Measurements from ENCODE around the gene WBP4.
"Not testable (repeated sequence)": the region's sequence is repeated elsewhere in the genome, so short reads cannot be mapped to it uniquely, and the experiment has no call there.

WBP4 gene

GRCh38 chr13:41026788-41027187 is 34.5 kb upstream of the WBP4 start:
- Histone ChIP-seq H2AFZ (ENCODE audit: low read length, unreplicated experiment) (no peak overlapping the region), H3K27me3 (ENCODE audit: insufficient read depth, low read length) (no peaks in the 10 kb centered on the region), H3K4me1 (ENCODE audit: control insufficient read depth, insufficient read depth, low read length, unreplicated experiment) (no peaks in the 10 kb centered on the region), H3K4me3 (ENCODE audit: low read depth, low read length) (no peak overlapping the region), H3K36me3 (ENCODE audit: insufficient read depth, low read length) (no peaks in the 10 kb centered on the region), H3K27ac (ENCODE audit: low read depth, low read length) (no peak overlapping the region), H3K79me2 (ENCODE audit: control insufficient read depth, insufficient read depth, low read length, unreplicated experiment) (peaks cover 48% of the 10 kb centered on the region)

GRCh38 chr13:41028051-41028450 is 33.3 kb upstream of the WBP4 start:
- Histone ChIP-seq H3K79me2 (ENCODE audit: control insufficient read depth, insufficient read depth, low read length, unreplicated experiment) (peaks cover 43% of the 10 kb centered on the region), H3K4me3 (ENCODE audit: low read depth, low read length) (no peak overlapping the region), H3K36me3 (ENCODE audit: insufficient read depth, low read length) (no peaks in the 10 kb centered on the region), H2AFZ (ENCODE audit: low read length, unreplicated experiment) (no peak overlapping the region), H3K4me1 (ENCODE audit: control insufficient read depth, insufficient read depth, low read length, unreplicated experiment) (no peaks in the 10 kb centered on the region), H3K27me3 (ENCODE audit: insufficient read depth, low read length) (no peaks in the 10 kb centered on the region), H3K27ac (ENCODE audit: low read depth, low read length) (no peak overlapping the region)

DNA sequence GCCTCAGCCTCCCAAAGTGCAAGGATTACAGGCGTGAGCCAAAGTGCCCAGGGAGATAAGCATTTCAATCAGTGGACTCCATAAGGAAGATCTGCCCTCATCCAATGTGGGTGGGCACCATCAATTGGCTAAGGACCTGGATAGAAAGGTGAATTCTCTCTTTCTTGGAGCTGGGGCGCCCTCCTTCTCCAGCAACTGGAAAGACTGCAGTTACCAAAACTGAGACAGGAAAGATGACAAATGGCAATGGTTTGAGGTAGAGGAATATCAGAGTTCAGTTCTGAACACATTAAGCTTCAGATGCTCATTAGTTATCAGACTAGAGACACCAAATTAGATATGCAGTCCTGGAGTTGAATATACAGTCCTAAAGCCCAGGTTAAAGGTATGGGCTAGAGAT is 31.7 kb upstream of the WBP4 start:
- Histone ChIP-seq H3K4me1 (ENCODE audit: control insufficient read depth, insufficient read depth, low read length, unreplicated experiment) (peaks cover under 1% of the 10 kb centered on the region), H3K27me3 (ENCODE audit: insufficient read depth, low read length) (no peaks in the 10 kb centered on the region), H3K4me3 (ENCODE audit: low read depth, low read length) (no peak overlapping the region), H3K36me3 (ENCODE audit: insufficient read depth, low read length) (no peaks in the 10 kb centered on the region), H3K79me2 (ENCODE audit: control insufficient read depth, insufficient read depth, low read length, unreplicated experiment) (peaks cover 49% of the 10 kb centered on the region), H2AFZ (ENCODE audit: low read length, unreplicated experiment) (no peak overlapping the region), H3K27ac (ENCODE audit: low read depth, low read length) (no peak overlapping the region)

- H3K4me3 ChIP-seq (ENCODE audit: low read depth, low read length): no peak overlapping the region
- H3K36me3 ChIP-seq (ENCODE audit: insufficient read depth, low read length): peaks cover 2% of the 10 kb centered on the region; the same call in 1 of the 2 replicates
- H3K27ac ChIP-seq (ENCODE audit: low read depth, low read length): no peak overlapping the region
- no peaks in the 10 kb centered on the region for H3K27me3 ChIP-seq (ENCODE audit: insufficient read depth, low read length)
- H3K79me2 ChIP-seq (ENCODE audit: control insufficient read depth, insufficient read depth, low read length, unreplicated experiment): peaks cover 55% of the 10 kb centered on the region
- no peak overlapping the region for H2AFZ ChIP-seq (ENCODE audit: low read length, unreplicated experiment)
- peaks cover 6% of the 10 kb centered on the region for H3K4me1 ChIP-seq (ENCODE audit: control insufficient read depth, insufficient read depth, low read length, unreplicated experiment)
Measured at GRCh38 chr13:41032691-41033376, 28.5 kb upstream of the WBP4 start.

DNA sequence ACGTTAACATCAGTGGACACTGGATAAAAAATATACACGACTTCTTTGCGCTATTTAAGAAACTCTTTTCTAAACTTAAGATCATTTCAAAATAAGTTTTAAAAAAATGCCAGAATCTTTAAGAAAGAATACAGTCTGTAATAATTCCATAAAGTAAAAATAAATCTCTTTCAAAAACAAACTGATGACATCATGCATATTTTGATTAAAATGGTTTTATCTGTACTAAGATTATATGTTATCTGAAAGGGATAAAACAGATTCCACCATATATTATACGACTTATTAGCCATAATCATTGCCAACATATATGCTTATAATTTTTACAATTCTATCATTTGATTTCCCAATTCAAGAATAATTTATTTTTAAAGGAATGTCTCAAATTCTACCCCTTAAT is 26.9 kb upstream of the WBP4 start:
- no peak overlapping the region for H3K27ac ChIP-seq (ENCODE audit: low read depth, low read length)
- H3K27me3 ChIP-seq (ENCODE audit: insufficient read depth, low read length): no peaks in the 10 kb centered on the region
- H2AFZ ChIP-seq (ENCODE audit: low read length, unreplicated experiment): no peak overlapping the region
- peaks cover 6% of the 10 kb centered on the region for H3K4me1 ChIP-seq (ENCODE audit: control insufficient read depth, insufficient read depth, low read length, unreplicated experiment)
- no peak overlapping the region for H3K4me3 ChIP-seq (ENCODE audit: low read depth, low read length)
- peaks cover 52% of the 10 kb centered on the region for H3K79me2 ChIP-seq (ENCODE audit: control insufficient read depth, insufficient read depth, low read length, unreplicated experiment)
- peaks cover 2% of the 10 kb centered on the region; the same call in 1 of the 2 replicates for H3K36me3 ChIP-seq (ENCODE audit: insufficient read depth, low read length)

DNA sequence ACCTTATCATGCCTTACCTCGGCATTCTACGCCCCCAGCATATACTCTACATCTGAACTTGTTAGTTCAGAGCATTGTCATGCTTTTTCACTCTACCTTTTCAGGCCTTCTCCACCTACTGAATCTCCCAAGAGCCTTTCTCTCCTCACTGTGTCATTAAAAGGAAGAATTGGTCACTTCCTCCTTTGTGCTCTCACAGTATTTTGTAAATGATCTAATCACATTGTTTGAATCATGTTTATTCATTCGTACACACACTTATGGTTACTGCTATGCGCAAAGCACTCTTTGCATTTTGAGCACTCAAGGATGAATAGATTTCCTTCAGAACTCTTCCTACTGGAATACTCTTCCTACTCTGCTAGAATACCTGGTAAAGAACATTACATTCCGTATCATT is 26.4 kb upstream of the WBP4 start:
- peaks cover 2% of the 10 kb centered on the region; the same call in 1 of the 2 replicates for H3K36me3 ChIP-seq (ENCODE audit: insufficient read depth, low read length)
- no peak overlapping the region for H2AFZ ChIP-seq (ENCODE audit: low read length, unreplicated experiment)
- H3K27ac ChIP-seq (ENCODE audit: low read depth, low read length): no peak overlapping the region
- H3K79me2 ChIP-seq (ENCODE audit: control insufficient read depth, insufficient read depth, low read length, unreplicated experiment): peaks cover 49% of the 10 kb centered on the region
- no peaks in the 10 kb centered on the region for H3K27me3 ChIP-seq (ENCODE audit: insufficient read depth, low read length)
- peaks cover 6% of the 10 kb centered on the region for H3K4me1 ChIP-seq (ENCODE audit: control insufficient read depth, insufficient read depth, low read length, unreplicated experiment)
- H3K4me3 ChIP-seq (ENCODE audit: low read depth, low read length): no peak overlapping the region

DNA sequence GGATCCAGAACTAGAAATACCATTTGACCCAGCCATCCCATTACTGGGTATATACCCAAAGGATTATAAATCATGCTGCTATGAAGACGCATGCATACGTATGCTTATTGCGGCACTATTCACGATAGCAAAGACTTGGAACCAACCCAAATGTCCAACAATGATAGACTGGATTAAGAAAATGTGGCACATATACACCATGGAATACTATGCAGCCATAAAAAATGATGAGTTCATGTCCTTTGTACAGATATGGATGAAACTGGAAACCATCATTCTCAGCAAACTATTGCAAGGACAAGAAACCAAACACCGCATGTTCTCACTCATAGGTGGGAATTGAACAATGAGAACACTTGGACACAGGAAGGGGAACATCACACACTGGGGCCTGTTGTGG is 24.8 kb upstream of the WBP4 start:
- Histone ChIP-seq H3K4me1 (ENCODE audit: control insufficient read depth, insufficient read depth, low read length, unreplicated experiment) (peaks cover 18% of the 10 kb centered on the region), H3K79me2 (ENCODE audit: control insufficient read depth, insufficient read depth, low read length, unreplicated experiment) (peaks cover 53% of the 10 kb centered on the region)
- H3K36me3 ChIP-seq (ENCODE audit: insufficient read depth, low read length); H2AFZ ChIP-seq (ENCODE audit: low read length, unreplicated experiment); H3K4me3 ChIP-seq (ENCODE audit: low read depth, low read length); H3K27ac ChIP-seq (ENCODE audit: low read depth, low read length); H3K27me3 ChIP-seq (ENCODE audit: insufficient read depth, low read length): not testable (repeated sequence)

DNA sequence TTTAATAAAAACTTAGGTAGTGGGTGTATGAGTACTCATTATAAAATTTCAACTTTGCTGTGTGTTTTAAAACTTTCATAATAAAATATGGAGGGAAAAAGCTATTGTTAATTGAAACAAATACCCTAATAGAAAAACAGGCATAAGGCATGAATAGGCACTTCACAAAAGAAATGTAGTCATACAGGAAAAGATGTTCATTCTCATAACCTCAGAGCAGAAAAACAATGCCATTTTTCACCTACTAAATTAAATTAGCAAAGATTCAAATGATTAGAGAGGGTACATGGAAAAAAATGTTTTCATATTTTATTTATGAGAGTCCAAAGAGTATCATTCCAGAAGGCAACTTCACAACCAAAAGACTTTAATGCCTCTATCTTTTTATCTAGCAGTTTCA is 21.6 kb upstream of the WBP4 start:
- no peak overlapping the region for H3K4me3 ChIP-seq (ENCODE audit: low read depth, low read length)

GRCh38 chr13:41040584-41041334 is 20.6 kb upstream of the WBP4 start:
- H3K27me3 ChIP-seq (ENCODE audit: insufficient read depth, low read length): no peaks in the 10 kb centered on the region
- H3K4me1 ChIP-seq (ENCODE audit: control insufficient read depth, insufficient read depth, low read length, unreplicated experiment): peaks cover 13% of the 10 kb centered on the region
- H3K27ac ChIP-seq (ENCODE audit: low read depth, low read length): no peak overlapping the region
- no peak overlapping the region for H3K4me3 ChIP-seq (ENCODE audit: low read depth, low read length)
- peaks cover 27% of the 10 kb centered on the region for H3K79me2 ChIP-seq (ENCODE audit: control insufficient read depth, insufficient read depth, low read length, unreplicated experiment)
- H3K36me3 ChIP-seq (ENCODE audit: insufficient read depth, low read length): peaks cover 2% of the 10 kb centered on the region; the same call in 1 of the 2 replicates
- no peak overlapping the region for H2AFZ ChIP-seq (ENCODE audit: low read length, unreplicated experiment)

More for the DNA sequence above, 21.6 kb upstream of the WBP4 start:
- Histone ChIP-seq H3K4me1 (ENCODE audit: control insufficient read depth, insufficient read depth, low read length, unreplicated experiment) (peaks cover 18% of the 10 kb centered on the region), H2AFZ (ENCODE audit: low read length, unreplicated experiment) (no peak overlapping the region), H3K36me3 (ENCODE audit: insufficient read depth, low read length) (peaks cover 2% of the 10 kb centered on the region; the same call in 1 of the 2 replicates), H3K27ac (ENCODE audit: low read depth, low read length) (no peak overlapping the region), H3K79me2 (ENCODE audit: control insufficient read depth, insufficient read depth, low read length, unreplicated experiment) (peaks cover 36% of the 10 kb centered on the region), H3K27me3 (ENCODE audit: insufficient read depth, low read length) (no peaks in the 10 kb centered on the region)

GRCh38 chr13:41042419-41042818 is 18.9 kb upstream of the WBP4 start:
- not testable (repeated sequence) for H3K36me3 ChIP-seq (ENCODE audit: insufficient read depth, low read length); H3K27me3 ChIP-seq (ENCODE audit: insufficient read depth, low read length); H3K27ac ChIP-seq (ENCODE audit: low read depth, low read length); H2AFZ ChIP-seq (ENCODE audit: low read length, unreplicated experiment); H3K4me3 ChIP-seq (ENCODE audit: low read depth, low read length)
- Histone ChIP-seq H3K79me2 (ENCODE audit: control insufficient read depth, insufficient read depth, low read length, unreplicated experiment) (peaks cover 20% of the 10 kb centered on the region), H3K4me1 (ENCODE audit: control insufficient read depth, insufficient read depth, low read length, unreplicated experiment) (peaks cover 13% of the 10 kb centered on the region)

DNA sequence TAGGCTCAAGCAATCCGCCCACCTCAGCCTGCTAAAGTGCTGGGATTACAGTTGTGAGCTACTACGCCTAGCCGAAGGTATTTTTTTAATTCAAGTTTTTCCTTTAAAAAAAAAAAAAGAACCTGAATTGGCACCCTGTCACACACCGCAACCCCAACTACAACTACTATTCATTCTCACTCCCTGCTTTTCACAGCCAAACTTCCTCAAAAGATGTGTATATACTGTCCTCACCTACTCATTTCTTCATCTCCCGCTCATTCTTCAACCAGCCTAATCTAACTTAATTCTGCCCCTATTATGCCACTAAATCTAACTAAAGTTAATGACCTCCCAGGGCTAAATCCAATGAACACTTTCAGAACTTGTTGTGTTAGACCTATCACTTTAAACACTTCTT is 12.7 kb upstream of the WBP4 start:
- Histone ChIP-seq H3K36me3 (ENCODE audit: insufficient read depth, low read length) (peaks cover 2% of the 10 kb centered on the region; the same call in 1 of the 2 replicates), H3K79me2 (ENCODE audit: control insufficient read depth, insufficient read depth, low read length, unreplicated experiment) (peaks cover 50% of the 10 kb centered on the region), H2AFZ (ENCODE audit: low read length, unreplicated experiment) (no peak overlapping the region), H3K4me1 (ENCODE audit: control insufficient read depth, insufficient read depth, low read length, unreplicated experiment) (peaks cover 13% of the 10 kb centered on the region), H3K27ac (ENCODE audit: low read depth, low read length) (no peak overlapping the region), H3K27me3 (ENCODE audit: insufficient read depth, low read length) (no peaks in the 10 kb centered on the region), H3K4me3 (ENCODE audit: low read depth, low read length) (no peak overlapping the region)

Measured in ACC112 (cell line).